SK-N-SH (cell line): ENCODE measurements around the gene MTAP. TPM values are rescaled to one million over a fixed set of nuclear protein-coding genes. Genes with fewer than 3 reads are reported as not detected.

Source experiments
- CTCF ChIA-PET: fragments of 300-600, 350-600 bp; formaldehyde crosslinking; extraction: SDS; loops from one replicate; lab custom pipeline; 2021; lab: Yijun Ruan, JAX
- POLR2A ChIA-PET: fragments of 350-600 bp; sonication (Branson Sonifier 250); formaldehyde crosslinking; extraction: SDS; loops from one replicate; lab custom pipeline; 2020; ENCODE audit warnings: antibody characterized with exemption, inconsistent platforms; lab: Yijun Ruan, JAX
- DNase-seq: peaks from one replicate; pipeline ENCODE4 v3.0.0; 2012
- H2AFZ ChIP-seq: fragments of 200-600 bp; sonication (generic); 2 replicates; pipeline ENCODE4 v1.8.1; 2016; ENCODE audit warnings: antibody characterized with exemption, mild to moderate bottlenecking, low read depth
- H3F3A ChIP-seq: fragments of 200-600 bp; sonication (generic); replicated peaks from 2 replicates; pipeline ENCODE3; 2016; ENCODE audit warnings: antibody characterized with exemption, mild to moderate bottlenecking; ENCODE audit not compliant: insufficient read depth
- H3K27ac ChIP-seq, 2 experiments: fragments of 200-500 bp in 1 of 2; fragments of 200-600 bp in 1 of 2; sonication (Bioruptor generic) in 1 of 2; sonication (generic), shearing (Covaris generic) in 1 of 2; 2 replicates each; pipeline versions ENCODE4 v1.5.1 to v1.6.1; 2014 to 2016; ENCODE audit warnings: low read depth in 2 of 2, inconsistent platforms in 1 of 2, low read length in 1 of 2, mild to moderate bottlenecking in 1 of 2, mixed read lengths in 1 of 2
- H3K27me3 ChIP-seq: fragments of 200-600 bp; sonication (generic), shearing (Covaris generic); 2 replicates; pipeline ENCODE4 v1.6.1; 2016; ENCODE audit warnings: mixed run types; ENCODE audit not compliant: insufficient read depth
- H3K36me3 ChIP-seq, 2 experiments: fragments of 200-500 bp in 1 of 2; fragments of 200-600 bp in 1 of 2; sonication (Bioruptor generic) in 1 of 2; sonication (generic) in 1 of 2; replicated peaks in 1 of 2; 2 replicates each; pipeline versions ENCODE3 to v1.5.1; 2014 to 2016; ENCODE audit warnings: low read length in 1 of 2, mild to moderate bottlenecking in 1 of 2; ENCODE audit not compliant: insufficient read depth in 2 of 2, control insufficient read depth in 1 of 2
- H3K4me1 ChIP-seq, 2 experiments: fragments of 200-500 bp in 1 of 2; fragments of 200-600 bp in 1 of 2; sonication (Bioruptor generic) in 1 of 2; sonication (generic), shearing (Covaris generic) in 1 of 2; 2 replicates each; pipeline versions ENCODE4 v1.5.1 to v1.6.1; 2014 to 2016; ENCODE audit warnings: low read depth in 1 of 2, low read length in 1 of 2, mixed run types in 1 of 2; ENCODE audit not compliant: insufficient read depth in 2 of 2, control insufficient read depth in 1 of 2
- H3K4me2 ChIP-seq: fragments of 200-600 bp; sonication (generic), shearing (Covaris generic); 2 replicates; pipeline ENCODE4 v1.6.1; 2017; ENCODE audit warnings: mixed run types
- H3K4me3 ChIP-seq, 2 experiments: fragments of 200-500 bp in 1 of 2; fragments of 200-600 bp in 1 of 2; sonication (Bioruptor generic) in 1 of 2; sonication (generic), shearing (Covaris generic) in 1 of 2; 2 replicates each; pipeline versions ENCODE4 v1.5.1 to v1.8.1; 2014 to 2016; ENCODE audit warnings: low read depth in 2 of 2, inconsistent platforms in 1 of 2, low read length in 1 of 2, mild to moderate bottlenecking in 1 of 2, mixed read lengths in 1 of 2, moderate library complexity in 1 of 2
- H3K79me2 ChIP-seq: fragments of 200-600 bp; sonication (generic); 2 replicates; pipeline ENCODE4 v1.8.1; 2017; ENCODE audit warnings: mild to moderate bottlenecking; ENCODE audit not compliant: insufficient read depth
- H3K9ac ChIP-seq: fragments of 200-600 bp; sonication (generic); 2 replicates; pipeline ENCODE4 v1.6.1; 2017; ENCODE audit warnings: mixed run types
- H3K9me2 ChIP-seq: fragments of 200-600 bp; sonication (generic); 2 replicates; pipeline ENCODE4 v1.6.1; 2017; ENCODE audit warnings: mixed run types
- H3K9me3 ChIP-seq: fragments of 200-600 bp; sonication (generic); 2 replicates; pipeline ENCODE4 v1.6.1; 2017; ENCODE audit warnings: mixed run types, mild to moderate bottlenecking, moderate library complexity
- H4K20me1 ChIP-seq: fragments of 200-600 bp; sonication (generic); 2 replicates; pipeline ENCODE4 v1.6.1; 2017; ENCODE audit warnings: mild to moderate bottlenecking, mixed run types; ENCODE audit not compliant: insufficient read depth
- CHD2 ChIP-seq: fragments of 150-350 bp; IDR thresholded peaks from 2 replicates; pipeline ENCODE4 v1.6.1; 2018; ENCODE audit warnings: low read length; ENCODE audit not compliant: partially characterized antibody
- CTCF ChIP-seq: fragments of 200-600 bp; sonication (generic); IDR thresholded peaks from 2 replicates; pipeline ENCODE4 v1.6.1; 2017; ENCODE audit warnings: antibody characterized with exemption, mild to moderate bottlenecking, moderate library complexity
- ELF1 ChIP-seq: IDR thresholded peaks from 2 replicates; pipeline ENCODE4 v1.4.0; 2012
- FOSL2 ChIP-seq: IDR thresholded peaks from 2 replicates; pipeline ENCODE4 v1.4.0; 2012; ENCODE audit warnings: low read depth, mild to moderate bottlenecking, moderate library complexity, borderline replicate concordance
- FOXM1 ChIP-seq: IDR thresholded peaks from 2 replicates; pipeline ENCODE4 v1.4.0; 2012; ENCODE audit warnings: low read depth, mild to moderate bottlenecking
- GATA2 ChIP-seq: sonication (generic); formaldehyde crosslinking; IDR thresholded peaks from 2 replicates; pipeline ENCODE4 v1.5.0; 2020; ENCODE audit warnings: mild to moderate bottlenecking, missing genetic modification reagents
- JUND ChIP-seq: IDR thresholded peaks from 2 replicates; pipeline ENCODE4 v1.4.0; 2012
- POLR2AphosphoS5 ChIP-seq: IDR thresholded peaks from 2 replicates; pipeline ENCODE4 v1.6.1; 2012; ENCODE audit warnings: low read depth, low read length
- RFX5 ChIP-seq: IDR thresholded peaks from 2 replicates; pipeline ENCODE4 v1.6.1; 2012; ENCODE audit warnings: mild to moderate bottlenecking, improper control_type of control experiment, low read length
- RXRA ChIP-seq: IDR thresholded peaks from 2 replicates; pipeline ENCODE4 v1.4.0; 2012; ENCODE audit warnings: low read depth, mild to moderate bottlenecking, borderline replicate concordance
- SIN3A ChIP-seq: IDR thresholded peaks from 2 replicates; pipeline ENCODE4 v1.6.1; 2012; ENCODE audit warnings: low read depth, mild to moderate bottlenecking, low read length, moderate library complexity, borderline replicate concordance
- SMC3 ChIP-seq: IDR thresholded peaks from 2 replicates; pipeline ENCODE4 v1.6.1; 2012; ENCODE audit warnings: low read depth, low read length, improper control_type of control experiment
- TAF1 ChIP-seq: IDR thresholded peaks from 2 replicates; pipeline ENCODE4 v1.6.1; 2012; ENCODE audit warnings: low read depth, mild to moderate bottlenecking, low read length, moderate library complexity, borderline replicate concordance
- TEAD4 ChIP-seq: IDR thresholded peaks from 2 replicates; pipeline ENCODE4 v1.4.0; 2012; ENCODE audit warnings: mild to moderate bottlenecking, borderline replicate concordance; ENCODE audit not compliant: insufficient read depth
- USF2 ChIP-seq: fragments of 150-350 bp; IDR thresholded peaks from 2 replicates; pipeline ENCODE4 v1.6.1; 2017; ENCODE audit warnings: antibody characterized with exemption, low read length, low read depth, borderline replicate concordance
- YY1 ChIP-seq: IDR thresholded peaks from 2 replicates; pipeline ENCODE4 v1.4.0; 2012; ENCODE audit warnings: low read depth, mild to moderate bottlenecking
- WGBS: methylation state at CpG from one replicate; pipeline ENCODE4 v1.1.6; 2017; ENCODE audit warnings: low lambda C conversion rate; 5-methylcytosine and 5-hydroxymethylcytosine counted together
- polyA plus RNA-seq, 3 experiments: library from polyadenylated mRNA; depleted of rRNA; stranded (reverse); fragments of >200 nt; gene quantifications; 2 replicates each; pipeline ENCODE4 v1.2.3, GENCODE V29; 2012

The MTAP gene
- polyA plus RNA-seq, 1 of the 3 experiments (the other 2 are of a cell fraction): 9.8 TPM

GRCh38 chr9:21873540-21874221 lies 71.2 kb downstream of the MTAP start:
- H3K79me2 ChIP-seq: no peaks in the 10 kb centered on the region
- H4K20me1 ChIP-seq: no peaks in the 10 kb centered on the region
- no peak overlapping the region for H2AFZ ChIP-seq
- no peak overlapping the region for H3K27ac ChIP-seq
- DNase-seq: no peak
- no peaks in the 10 kb centered on the region for H3F3A ChIP-seq
- no peaks in the 10 kb centered on the region for H3K9me3 ChIP-seq
- no peak overlapping the region for H3K9ac ChIP-seq
- H3K4me3 ChIP-seq: no peak overlapping the region
- H3K9me2 ChIP-seq: no peaks in the 10 kb centered on the region
- WGBS: 84% methylated on average over 6 of the region's 6 CpGs
- peaks cover under 1 to 22% of the 10 kb centered on the region in 2 experiments for H3K36me3 ChIP-seq
- H3K4me2 ChIP-seq: no peak overlapping the region
- CTCF ChIA-PET: no interaction called here
- H3K4me1 ChIP-seq: no peaks in the 10 kb centered on the region
- POLR2A ChIA-PET: no interaction called here
- TF ChIP-seq JUND: no peak
- no peak for TF ChIP-seq SIN3A
- TF ChIP-seq FOSL2: peak; percentile 6; the same call in 1 of the 2 replicates
- no peaks in the 10 kb centered on the region for H3K27me3 ChIP-seq

DNA sequence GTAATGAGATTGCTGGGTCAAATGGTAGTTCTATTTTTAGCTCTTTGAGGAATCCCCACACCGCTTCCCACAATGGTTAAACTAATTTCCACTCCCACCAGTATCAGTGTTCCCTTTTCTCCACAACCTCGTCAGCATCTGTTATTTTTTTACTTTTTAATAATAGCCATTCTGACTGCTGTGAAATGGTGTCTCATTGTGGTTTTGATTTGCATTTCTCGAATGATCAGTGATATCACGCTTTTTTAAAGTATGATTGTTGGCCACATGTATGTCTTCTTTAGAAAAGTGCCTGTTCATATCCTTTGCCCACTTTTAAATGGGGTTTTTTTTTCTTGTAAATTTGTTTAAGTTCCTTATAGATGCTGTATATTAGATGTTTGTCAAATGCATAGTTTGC lies 73.5 kb downstream of the MTAP start:
- H3K4me2 ChIP-seq: no peak overlapping the region
- no peaks in the 10 kb centered on the region for H3K27me3 ChIP-seq
- H3K79me2 ChIP-seq: peaks cover 3% of the 10 kb centered on the region; the same call in 1 of the 2 replicates
- no peak for TF ChIP-seq RFX5
- H3K36me3 ChIP-seq: peaks cover 0 to 33% of the 10 kb centered on the region in 2 experiments
- 94% methylated on average over 4 of the region's 4 CpGs for WGBS
- H3K27ac ChIP-seq: no peak overlapping the region
- no peak overlapping the region for H3K4me3 ChIP-seq
- H3K4me1 ChIP-seq: no peaks in the 10 kb centered on the region
- H3K9ac ChIP-seq: no peak overlapping the region
- POLR2A ChIA-PET: no interaction called here
- H3F3A ChIP-seq: no peaks in the 10 kb centered on the region
- H3K9me3 ChIP-seq: 0 out of 2 replicates have a peak, but pooled peaks cover 5% of the 10 kb centered on the region
- CTCF ChIA-PET: no interaction called here
- H3K9me2 ChIP-seq: no peaks in the 10 kb centered on the region
- H2AFZ ChIP-seq: no peak overlapping the region
- no peak for DNase-seq
- H4K20me1 ChIP-seq: no peaks in the 10 kb centered on the region

- CTCF ChIA-PET: no interaction called here
- WGBS: 92% methylated on average over 3 of the region's 3 CpGs
- TF ChIP-seq TAF1 (no peak), GATA2 (CRISPR knock-in tag) (no peak), CTCF (no peak), ELF1 (no peak), FOSL2 (no peak), SIN3A (no peak), RXRA (no peak), POLR2AphosphoS5 (no peak), SMC3 (no peak), USF2 (no peak), FOXM1 (no peak), RFX5 (no peak), YY1 (no peak), CHD2 (no peak), TEAD4 (no peak)
- TF ChIP-seq, all 33 proteins: peak for 0
Measured at GRCh38 chr9:21883642-21884041, 81.2 kb downstream of the MTAP start.

More at GRCh38 chr9:21883642-21884041, 81.2 kb downstream of the MTAP start:
- H4K20me1 ChIP-seq: no peaks in the 10 kb centered on the region
- H3K9me3 ChIP-seq: 0 out of 2 replicates have a peak, but pooled peaks cover 6% of the 10 kb centered on the region
- H3K27me3 ChIP-seq: no peaks in the 10 kb centered on the region
- no peak overlapping the region for H2AFZ ChIP-seq
- H3F3A ChIP-seq: no peaks in the 10 kb centered on the region
- DNase-seq: no peak
- H3K9ac ChIP-seq: no peak overlapping the region
- H3K79me2 ChIP-seq: peaks cover 3% of the 10 kb centered on the region; the same call in 1 of the 2 replicates
- H3K9me2 ChIP-seq: no peaks in the 10 kb centered on the region
- no peak overlapping the region for H3K27ac ChIP-seq
- no peak overlapping the region for H3K4me2 ChIP-seq
- no peaks in the 10 kb centered on the region for H3K4me1 ChIP-seq
- no peak overlapping the region for H3K4me3 ChIP-seq
- POLR2A ChIA-PET: no interaction called here
- peaks cover 0 to 23% of the 10 kb centered on the region in 2 experiments for H3K36me3 ChIP-seq
